GM10266 (cell line): ENCODE data around the gene PTDSS2.
A peak's percentile ranks its signal among the peaks of the same experiment; 100 is the strongest.

Source experiments
- DNase-seq: peaks from one replicate; pipeline ENCODE4 v3.0.0; 2012; ENCODE audit errors: extremely low spot score
- CTCF ChIP-seq: IDR thresholded peaks from 2 replicates; pipeline ENCODE4 v1.5.1; 2012; ENCODE audit warnings: mild to moderate bottlenecking, low read depth; ENCODE audit not compliant: control insufficient read depth, insufficient read depth; ENCODE audit errors: missing control alignments

Gene PTDSS2

GRCh38 chr11:532527-532985, 82.5 kb downstream of the PTDSS2 start:
- no peak for TF ChIP-seq CTCF
- DNase-seq = no peak

- no peak for DNase-seq
- TF ChIP-seq CTCF = no peak
Observed at GRCh38 chr11:532986-533585, 83.0 kb downstream of the PTDSS2 start.

- DNase-seq = no peak
- TF ChIP-seq CTCF = no peak
Observed at GRCh38 chr11:533586-534395, 83.7 kb downstream of the PTDSS2 start.

- DNase-seq = no peak
- no peak for TF ChIP-seq CTCF
Observed at GRCh38 chr11:534396-535209, 84.5 kb downstream of the PTDSS2 start.

GRCh38 chr11:535210-535518, 85.1 kb downstream of the PTDSS2 start:
- TF ChIP-seq CTCF = peak; percentile 48
- DNase-seq = no peak

- peak; percentile 100 for DNase-seq
Observed at GRCh38 chr11:535519-536454, 85.7 kb downstream of the PTDSS2 start, which contains the start of gene HRAS. Gene HRAS, minus strand, starts transcription at chr11:535576.

More at GRCh38 chr11:535519-536454, 85.7 kb downstream of the PTDSS2 start, which contains the start of gene HRAS:
- TF ChIP-seq CTCF = no peak
